Parathyroid adenoma (tissue), 2 donors: ENCODE data around the gene MAML1.

Experiments used
- H2AFZ ChIP-seq: fragments of 300-600 bp; sonication (generic); one replicate; pipeline ENCODE4 v1.7.0; 2017; ENCODE audit warnings: antibody characterized with exemption, mild to moderate bottlenecking
- H3K27ac ChIP-seq: fragments of 300-600 bp; sonication (generic); one replicate; pipeline ENCODE4 v1.7.0; 2017
- H3K27me3 ChIP-seq: fragments of 300-600 bp; sonication (generic); one replicate; pipeline ENCODE4 v1.7.0; 2017; ENCODE audit warnings: low read length; ENCODE audit not compliant: control insufficient read depth, insufficient read depth
- H3K36me3 ChIP-seq: fragments of 300-600 bp; sonication (generic); one replicate; pipeline ENCODE4 v1.7.0; 2017; ENCODE audit warnings: low read length; ENCODE audit not compliant: control insufficient read depth, insufficient read depth
- H3K4me1 ChIP-seq: fragments of 300-600 bp; sonication (generic); one replicate; pipeline ENCODE4 v1.7.0; 2017; ENCODE audit warnings: control low read depth
- H3K4me2 ChIP-seq: fragments of 300-600 bp; sonication (generic); one replicate; pipeline ENCODE4 v1.7.0; 2017; ENCODE audit warnings: low read length
- H3K4me3 ChIP-seq: fragments of 300-600 bp; sonication (generic); one replicate; pipeline ENCODE4 v1.7.0; 2017; ENCODE audit warnings: low read depth, low read length
- H3K79me2 ChIP-seq: fragments of 300-600 bp; sonication (generic); one replicate; pipeline ENCODE4 v1.7.0; 2017; ENCODE audit warnings: control low read depth
- H3K9ac ChIP-seq: fragments of 300-600 bp; sonication (generic); one replicate; pipeline ENCODE4 v1.7.0; 2017; ENCODE audit warnings: mild to moderate bottlenecking
- H3K9me3 ChIP-seq: fragments of 300-600 bp; sonication (generic); one replicate; pipeline ENCODE4 v1.7.0; 2017; ENCODE audit warnings: low read length; ENCODE audit not compliant: control insufficient read depth
- TF ChIP-seq, protein P1 (sequence below): fragments of 300-600 bp; sonication (generic); IDR thresholded peaks from one replicate; pipeline ENCODE4 v1.7.0; 2017; ENCODE audit warnings: antibody characterized with exemption, mild to moderate bottlenecking
- donor health status: primary hyperparathyroidism.

MAML1 gene

DNA sequence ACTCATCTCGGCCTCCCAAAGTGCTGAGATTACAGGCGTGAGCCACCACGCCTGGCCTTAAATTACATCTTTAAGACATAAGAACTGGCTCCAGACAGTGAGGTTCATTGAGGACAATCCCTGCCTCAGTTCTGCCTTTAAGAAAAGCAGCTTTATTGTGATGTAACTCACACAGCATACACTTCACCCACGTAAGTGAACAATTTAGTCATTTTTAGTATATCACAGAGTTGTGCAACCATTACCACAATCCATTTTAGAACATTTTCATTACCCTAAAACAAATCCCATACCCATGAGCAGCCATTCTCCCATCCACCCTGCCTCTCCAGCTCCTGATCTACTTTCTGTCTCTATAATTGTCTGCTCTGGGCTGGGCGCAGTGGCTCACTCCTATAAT is 37.2 kb downstream of the MAML1 start:
- TF ChIP-seq, protein P1, sequence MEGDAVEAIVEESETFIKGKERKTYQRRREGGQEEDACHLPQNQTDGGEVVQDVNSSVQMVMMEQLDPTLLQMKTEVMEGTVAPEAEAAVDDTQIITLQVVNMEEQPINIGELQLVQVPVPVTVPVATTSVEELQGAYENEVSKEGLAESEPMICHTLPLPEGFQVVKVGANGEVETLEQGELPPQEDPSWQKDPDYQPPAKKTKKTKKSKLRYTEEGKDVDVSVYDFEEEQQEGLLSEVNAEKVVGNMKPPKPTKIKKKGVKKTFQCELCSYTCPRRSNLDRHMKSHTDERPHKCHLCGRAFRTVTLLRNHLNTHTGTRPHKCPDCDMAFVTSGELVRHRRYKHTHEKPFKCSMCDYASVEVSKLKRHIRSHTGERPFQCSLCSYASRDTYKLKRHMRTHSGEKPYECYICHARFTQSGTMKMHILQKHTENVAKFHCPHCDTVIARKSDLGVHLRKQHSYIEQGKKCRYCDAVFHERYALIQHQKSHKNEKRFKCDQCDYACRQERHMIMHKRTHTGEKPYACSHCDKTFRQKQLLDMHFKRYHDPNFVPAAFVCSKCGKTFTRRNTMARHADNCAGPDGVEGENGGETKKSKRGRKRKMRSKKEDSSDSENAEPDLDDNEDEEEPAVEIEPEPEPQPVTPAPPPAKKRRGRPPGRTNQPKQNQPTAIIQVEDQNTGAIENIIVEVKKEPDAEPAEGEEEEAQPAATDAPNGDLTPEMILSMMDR, result no peak
- Histone ChIP-seq H3K9me3 (no peaks in the 10 kb centered on the region), H2AFZ (no peak overlapping the region), H3K4me3 (no peak overlapping the region), H3K27me3 (no peaks in the 10 kb centered on the region), H3K9ac (no peak overlapping the region), H3K4me1 (no peaks in the 10 kb centered on the region), H3K36me3 (no peaks in the 10 kb centered on the region), H3K4me2 (no peak overlapping the region), H3K27ac (no peak overlapping the region), H3K79me2 (peaks cover 50% of the 10 kb centered on the region)

DNA sequence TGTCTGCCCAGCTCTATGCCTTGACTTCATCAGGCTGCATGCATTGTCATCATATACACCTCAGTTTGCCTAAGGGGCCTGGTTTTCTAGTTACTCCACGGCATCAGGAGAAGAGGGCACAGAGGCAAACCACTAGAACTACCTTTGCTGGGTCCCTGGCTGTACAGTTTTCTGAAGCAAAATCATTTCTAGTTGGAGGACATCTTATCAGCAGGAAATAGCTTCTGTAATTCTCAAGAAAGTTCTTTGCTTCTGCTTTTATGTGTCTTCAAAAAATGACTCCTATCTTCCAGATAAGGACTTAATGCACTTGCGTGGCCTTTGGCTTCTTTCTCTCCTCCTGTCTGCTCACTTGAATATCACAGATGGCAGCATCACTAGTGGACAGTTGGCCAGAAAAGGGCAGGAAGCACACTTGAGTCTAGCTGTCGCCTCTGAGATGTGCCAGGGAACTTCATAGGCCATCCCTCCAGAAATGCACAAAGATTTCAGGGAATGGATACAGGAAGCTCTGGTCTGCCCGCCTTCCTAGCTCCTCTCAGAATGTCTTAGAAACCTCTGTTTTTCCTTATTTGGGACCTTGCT is 38.8 kb downstream of the MAML1 start:
- H3K27me3 ChIP-seq, result no peaks in the 10 kb centered on the region
- no peaks in the 10 kb centered on the region for H3K4me1 ChIP-seq
- no peaks in the 10 kb centered on the region for H3K36me3 ChIP-seq
- peaks cover 46% of the 10 kb centered on the region for H3K79me2 ChIP-seq
- no peak overlapping the region for H3K27ac ChIP-seq
- H2AFZ ChIP-seq, result no peak overlapping the region
- no peak overlapping the region for H3K4me2 ChIP-seq
- H3K9me3 ChIP-seq, result no peaks in the 10 kb centered on the region
- H3K9ac ChIP-seq, result no peak overlapping the region
- TF ChIP-seq, protein P1, result no peak
- H3K4me3 ChIP-seq, result no peak overlapping the region

DNA sequence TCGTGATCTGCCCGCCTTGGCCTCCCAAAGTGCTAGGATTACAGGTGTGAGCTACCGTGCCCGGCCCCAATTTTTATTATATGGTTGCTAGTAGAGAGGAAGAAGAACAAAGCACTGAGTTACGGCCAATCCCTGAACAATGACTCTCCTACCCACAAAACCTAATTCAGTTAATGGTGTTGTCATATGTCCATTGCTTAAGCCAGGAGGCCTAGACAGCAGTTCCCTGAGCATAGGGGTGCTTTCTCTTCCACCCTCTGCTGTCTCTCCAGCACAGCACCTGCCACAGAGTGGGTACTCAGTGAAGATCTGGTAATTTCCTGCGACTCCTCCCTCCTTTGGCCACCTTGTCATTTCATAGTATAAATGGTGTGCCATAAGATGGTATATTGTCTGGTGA is 39.7 kb downstream of the MAML1 start:
- H3K27ac ChIP-seq, result no peak overlapping the region

DNA sequence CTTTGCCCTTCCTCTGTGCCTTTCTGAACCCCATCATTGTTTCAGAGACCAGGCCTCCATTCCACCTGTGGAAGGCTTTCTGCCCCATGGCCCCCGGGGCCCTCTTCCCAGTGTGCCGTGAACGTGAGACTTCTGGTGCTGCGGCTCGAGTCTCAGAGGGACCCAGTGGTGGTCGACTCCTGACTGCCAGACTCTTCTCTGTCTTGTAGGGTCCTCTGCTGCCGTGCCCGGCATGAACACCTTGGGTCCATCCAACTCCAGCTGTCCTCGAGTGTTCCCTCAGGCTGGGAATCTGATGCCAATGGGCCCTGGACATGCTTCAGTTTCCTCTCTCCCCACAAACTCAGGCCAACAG is 41.0 kb downstream of the MAML1 start:
- H3K36me3 ChIP-seq, result no peaks in the 10 kb centered on the region
- H3K27me3 ChIP-seq, result no peaks in the 10 kb centered on the region
- H3K4me3 ChIP-seq, result no peak overlapping the region
- no peak overlapping the region for H3K4me2 ChIP-seq
- peaks cover 42% of the 10 kb centered on the region for H3K79me2 ChIP-seq
- peaks cover 6% of the 10 kb centered on the region for H3K4me1 ChIP-seq
- H2AFZ ChIP-seq, result no peak overlapping the region
- no peak overlapping the region for H3K9ac ChIP-seq
- H3K27ac ChIP-seq, result no peak overlapping the region
- H3K9me3 ChIP-seq, result no peaks in the 10 kb centered on the region
- TF ChIP-seq, protein P1, result no peak

More for the DNA sequence above, 39.7 kb downstream of the MAML1 start:
- Histone ChIP-seq H3K27me3 (no peaks in the 10 kb centered on the region), H3K4me3 (no peak overlapping the region), H2AFZ (no peak overlapping the region), H3K36me3 (no peaks in the 10 kb centered on the region), H3K4me2 (no peak overlapping the region), H3K4me1 (no peaks in the 10 kb centered on the region), H3K79me2 (peaks cover 48% of the 10 kb centered on the region), H3K9ac (no peak overlapping the region), H3K9me3 (no peaks in the 10 kb centered on the region)
- TF ChIP-seq, protein P1, result no peak

DNA sequence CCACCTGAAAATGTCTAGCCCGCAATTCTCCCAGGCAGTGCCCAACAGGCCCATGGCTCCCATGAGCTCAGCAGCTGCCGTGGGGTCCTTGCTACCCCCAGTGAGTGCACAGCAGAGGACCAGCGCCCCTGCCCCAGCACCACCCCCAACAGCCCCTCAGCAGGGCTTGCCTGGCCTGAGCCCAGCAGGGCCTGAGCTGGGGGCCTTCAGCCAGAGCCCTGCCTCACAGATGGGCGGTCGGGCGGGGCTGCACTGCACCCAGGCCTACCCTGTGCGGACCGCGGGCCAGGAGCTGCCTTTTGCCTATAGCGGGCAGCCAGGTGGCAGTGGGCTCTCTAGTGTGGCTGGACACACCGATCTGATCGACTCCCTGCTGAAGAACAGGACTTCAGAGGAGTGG is 41.8 kb downstream of the MAML1 start:
- Histone ChIP-seq H3K9me3 (no peaks in the 10 kb centered on the region), H3K4me1 (peaks cover 6% of the 10 kb centered on the region), H2AFZ (no peak overlapping the region), H3K27ac (no peak overlapping the region), H3K36me3 (no peaks in the 10 kb centered on the region), H3K4me3 (no peak overlapping the region), H3K9ac (no peak overlapping the region), H3K79me2 (peaks cover 36% of the 10 kb centered on the region), H3K27me3 (no peaks in the 10 kb centered on the region), H3K4me2 (no peak overlapping the region)
- TF ChIP-seq, protein P1, result no peak
